OCI-LY7 (cell line): ENCODE results near the gene RAD21L1. TPM values are rescaled to one million over a fixed set of nuclear protein-coding genes. Genes with fewer than 3 reads are reported as not detected.

ENCODE experiments used
- BruUV-seq: library from RNA; stranded (reverse); fragments of 400-500 nt; replicated peaks from 2 replicates; lab custom pipeline; 2021; lab: Mats Ljungman, UMichigan
- CTCF ChIA-PET: fragments of 300-600 bp; sonication (Branson Sonifier 250); formaldehyde crosslinking; loops from one replicate; lab custom pipeline; 2022; ENCODE audit warnings: antibody characterized with exemption; ENCODE audit not compliant: unreplicated experiment; lab: Charles Lee
- POLR2A ChIA-PET: fragments of 300-600 bp; sonication (Branson Sonifier 250); formaldehyde crosslinking; loops from one replicate; lab custom pipeline; 2022; ENCODE audit warnings: antibody characterized with exemption; lab: Charles Lee
- DNase-seq: peaks from one replicate; pipeline ENCODE4 v3.0.0-alpha.2; 2015; ENCODE audit warnings: low spot score
- H2AFZ ChIP-seq: fragments of 200-600 bp; sonication (generic), shearing (Covaris generic); 2 replicates; pipeline ENCODE4 v1.6.1; 2014; ENCODE audit warnings: mild to moderate bottlenecking, antibody characterized with exemption, low read length, moderate library complexity
- H3K27ac ChIP-seq: fragments of 200-600 bp; sonication (generic); 2 replicates; pipeline ENCODE4 v1.5.1; 2014; ENCODE audit warnings: mixed run types, low read depth, mild to moderate bottlenecking, moderate library complexity, low read length, inconsistent platforms; ENCODE audit not compliant: poor library complexity, severe bottlenecking
- H3K36me3 ChIP-seq: fragments of 200-600 bp; sonication (generic); 2 replicates; pipeline ENCODE4 v1.6.1; 2014; ENCODE audit warnings: mild to moderate bottlenecking, antibody characterized with exemption, low read length, moderate library complexity, mixed read lengths; ENCODE audit not compliant: insufficient read depth
- H3K4me1 ChIP-seq: fragments of 200-600 bp; sonication (generic); 2 replicates; pipeline ENCODE4 v1.5.1; 2014; ENCODE audit warnings: mild to moderate bottlenecking, low read length; ENCODE audit not compliant: insufficient read depth, poor library complexity, severe bottlenecking
- H3K4me2 ChIP-seq: fragments of 200-600 bp; sonication (generic); 2 replicates; pipeline ENCODE4 v1.6.1; 2014; ENCODE audit warnings: mild to moderate bottlenecking, low read length
- H3K4me3 ChIP-seq: fragments of 200-600 bp; sonication (generic); 2 replicates; pipeline ENCODE4 v1.5.1; 2014; ENCODE audit warnings: mild to moderate bottlenecking, low read depth, low read length; ENCODE audit not compliant: poor library complexity, severe bottlenecking
- H3K79me2 ChIP-seq: fragments of 200-600 bp; sonication (generic); 2 replicates; pipeline ENCODE4 v1.6.1; 2016; ENCODE audit warnings: low read depth, mild to moderate bottlenecking, low read length, moderate library complexity, mixed read lengths; ENCODE audit not compliant: insufficient read depth
- H3K9me2 ChIP-seq: fragments of 200-600 bp; sonication (generic); 2 replicates; pipeline ENCODE4 v1.6.1; 2016; ENCODE audit warnings: mild to moderate bottlenecking, low read length, mixed read lengths; ENCODE audit not compliant: insufficient read depth
- H3K9me3 ChIP-seq: fragments of 200-600 bp; sonication (generic); 2 replicates; pipeline ENCODE4 v1.6.1; 2014; ENCODE audit warnings: mild to moderate bottlenecking, mixed run types, low read length, mixed read lengths
- H4K20me1 ChIP-seq: fragments of 200-600 bp; sonication (generic); 2 replicates; pipeline ENCODE4 v1.6.1; 2014; ENCODE audit warnings: mild to moderate bottlenecking, antibody characterized with exemption, low read length, moderate library complexity, mixed read lengths; ENCODE audit not compliant: insufficient read depth
- CTCF ChIP-seq: fragments of 200-600 bp; sonication (generic); conservative IDR thresholded peaks from 2 replicates; pipeline ENCODE4 v1.5.1; 2014; ENCODE audit warnings: mild to moderate bottlenecking, antibody characterized with exemption, low read length, moderate library complexity, mixed read lengths
- EZH2phosphoT487 ChIP-seq: fragments of 200-600 bp; sonication (generic); IDR thresholded peaks from 2 replicates; pipeline ENCODE4 v1.6.1; 2018; ENCODE audit warnings: low read depth, borderline replicate concordance, mild to moderate bottlenecking, mixed run types, antibody characterized with exemption, low read length, moderate library complexity, mixed read lengths
- intact Hi-C: fragments of 100-400 bp; cut with micrococcal nuclease; formaldehyde crosslinking; loops from one replicate; pipeline ENCODE4 v1.10.0; 2022; ENCODE audit not compliant: unreplicated experiment
- total RNA-seq, 2 experiments: library from RNA; depleted of rRNA in 1 of 2; stranded (reverse); fragments of >200 nt in 1 of 2; shearing (Covaris generic) in 1 of 2; gene quantifications; 2 replicates each; pipeline ENCODE4 v1.2.3, GENCODE V29; 2014 to 2022

Gene RAD21L1
- total RNA-seq, 2 experiments from 2014 or later = not detected

GRCh38 chr20:1232286-1233111, 6.7 kb downstream of the RAD21L1 start:
- H3K36me3 ChIP-seq = no peaks in the 10 kb centered on the region
- H3K9me3 ChIP-seq = no peaks in the 10 kb centered on the region
- intact Hi-C loops = no loop called here
- H3K4me1 ChIP-seq = no peaks in the 10 kb centered on the region
- H4K20me1 ChIP-seq = no peaks in the 10 kb centered on the region
- H3K79me2 ChIP-seq = no peaks in the 10 kb centered on the region
- ChIA-PET POLR2A (no interaction called here), CTCF (no interaction called here)
- DNase-seq = no peak
- H2AFZ ChIP-seq = no peak overlapping the region
- no peak overlapping the region for H3K4me2 ChIP-seq
- no peak overlapping the region for H3K4me3 ChIP-seq
- no peak for TF ChIP-seq EZH2phosphoT487
- no peak for TF ChIP-seq CTCF
- no peaks in the 10 kb centered on the region for H3K9me2 ChIP-seq
- BruUV-seq = no TSS peak
- no peak overlapping the region for H3K27ac ChIP-seq

DNA sequence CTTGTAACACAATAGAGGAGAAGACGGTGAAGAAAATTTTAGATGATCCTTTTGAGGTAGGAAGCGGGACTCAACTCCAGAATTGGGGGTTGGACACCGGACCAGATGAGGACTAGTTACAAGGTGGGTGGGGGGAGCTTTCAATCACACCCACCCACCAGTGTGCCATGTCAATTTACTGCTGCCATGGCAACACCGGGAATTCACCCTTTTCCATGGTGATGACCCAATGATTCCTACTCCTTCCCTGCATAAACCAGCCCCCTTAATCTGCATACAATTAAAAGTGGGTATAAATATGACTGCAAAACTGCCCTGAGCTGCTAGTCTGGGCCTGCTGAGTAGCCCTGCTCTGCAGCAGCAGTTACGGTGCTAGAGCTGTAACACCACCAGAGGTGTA, 14.7 kb downstream of the RAD21L1 start:
- Histone ChIP-seq H2AFZ (no peak overlapping the region), H3K36me3 (no peaks in the 10 kb centered on the region), H3K4me3 (no peak overlapping the region), H3K9me3 (no peaks in the 10 kb centered on the region), H3K9me2 (no peaks in the 10 kb centered on the region), H3K4me2 (no peak overlapping the region), H4K20me1 (no peaks in the 10 kb centered on the region), H3K4me1 (no peaks in the 10 kb centered on the region), H3K79me2 (no peaks in the 10 kb centered on the region), H3K27ac (no peak overlapping the region)
- no peak for TF ChIP-seq CTCF
- no peak for TF ChIP-seq EZH2phosphoT487
- no TSS peak for BruUV-seq
- no peak for DNase-seq
- ChIA-PET POLR2A (interaction anchor here (1.0 kb wide), 1 partner anchor 8 kb away, joined by 4 read pairs; no protein-coding TSS in a partner anchor), CTCF (no interaction called here)
- intact Hi-C loops = no loop called here

DNA sequence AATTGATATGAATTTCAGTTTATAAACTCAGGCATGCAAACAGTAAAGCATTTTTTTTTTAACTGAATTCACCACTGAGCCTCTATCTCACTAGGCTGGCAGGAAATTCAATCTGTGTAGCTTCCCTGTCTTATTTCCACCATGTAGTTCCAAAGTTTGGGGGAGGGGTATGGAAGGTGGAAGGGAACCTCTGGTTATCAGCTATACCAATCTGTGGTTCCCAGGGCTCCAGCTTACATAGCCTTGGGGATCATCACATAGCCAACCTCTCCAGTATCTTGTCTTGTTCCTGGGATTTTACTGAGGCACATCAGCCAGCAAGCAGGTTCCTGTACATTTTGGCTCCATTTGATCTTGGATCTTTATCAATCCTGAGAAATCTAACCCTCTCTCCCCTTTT, 15.6 kb downstream of the RAD21L1 start:
- TF ChIP-seq CTCF = no peak
- TF ChIP-seq EZH2phosphoT487 = no peak
- Histone ChIP-seq H4K20me1 (no peaks in the 10 kb centered on the region), H3K36me3 (no peaks in the 10 kb centered on the region), H3K27ac (no peak overlapping the region), H3K9me2 (no peaks in the 10 kb centered on the region), H3K4me2 (no peak overlapping the region), H3K4me3 (no peak overlapping the region), H3K9me3 (no peaks in the 10 kb centered on the region), H3K4me1 (no peaks in the 10 kb centered on the region), H3K79me2 (no peaks in the 10 kb centered on the region), H2AFZ (no peak overlapping the region)
- ChIA-PET POLR2A (interaction anchor here (1.2 kb wide), 1 partner anchor 13 kb away, joined by 5 read pairs; no protein-coding TSS in a partner anchor), CTCF (no interaction called here)
- no peak for DNase-seq
- intact Hi-C loops = no loop called here
- BruUV-seq = no TSS peak
